ENCODE data around the gene EPS15. TPM values are rescaled to one million over a fixed set of nuclear protein-coding genes. Genes with fewer than 3 reads are reported as not detected.
"Not testable (repeated sequence)": the region's sequence is repeated elsewhere in the genome, so short reads cannot be mapped to it uniquely, and the experiment has no call there.

Gene EPS15
- total RNA-seq, 1 donor from 2014 or later: 64.5 TPM

GRCh38 chr1:51414811-51415210, 104.3 kb downstream of the EPS15 start:
- H3K4me3 ChIP-seq: no peak overlapping the region
- intact Hi-C loops (cut with micrococcal nuclease): no loop called here
- no peaks in the 10 kb centered on the region for H3K27me3 ChIP-seq (ENCODE audit: low read depth)
- no peak for DNase-seq
- H3K27ac ChIP-seq (replicated peaks): no peak overlapping the region
- peaks cover 5% of the 10 kb centered on the region for H3K36me3 ChIP-seq
- no peak for TF ChIP-seq CTCF (IDR thresholded peaks at IDR 0.05; ENCODE audit: borderline replicate concordance)
- H3K4me1 ChIP-seq: peaks cover 63% of the 10 kb centered on the region
- H3K9me3 ChIP-seq (replicated peaks): no peaks in the 10 kb centered on the region

GRCh38 chr1:51411820-51412219, 107.2 kb downstream of the EPS15 start:
- Histone ChIP-seq H3K4me1 (peaks cover 36% of the 10 kb centered on the region), H3K36me3 (peaks cover 32% of the 10 kb centered on the region)
- H3K27ac ChIP-seq (replicated peaks); H3K27me3 ChIP-seq (ENCODE audit: low read depth); H3K9me3 ChIP-seq (replicated peaks); DNase-seq; H3K4me3 ChIP-seq; intact Hi-C loops (cut with micrococcal nuclease): not testable (repeated sequence)

GRCh38 chr1:51410568-51411460, 108.3 kb downstream of the EPS15 start:
- no peak for DNase-seq
- peaks cover 42% of the 10 kb centered on the region for H3K36me3 ChIP-seq
- intact Hi-C loops (cut with micrococcal nuclease): no loop called here
- H3K4me1 ChIP-seq: peaks cover 26% of the 10 kb centered on the region
- no peaks in the 10 kb centered on the region for H3K27me3 ChIP-seq (ENCODE audit: low read depth)
- H3K4me3 ChIP-seq: no peak overlapping the region
- no peak for TF ChIP-seq CTCF (IDR thresholded peaks at IDR 0.05; ENCODE audit: borderline replicate concordance)
- no peaks in the 10 kb centered on the region for H3K9me3 ChIP-seq (replicated peaks)
- peak overlapping the region; percentile 59 for H3K27ac ChIP-seq (replicated peaks)

GRCh38 chr1:51409755-51410541, 109.1 kb downstream of the EPS15 start:
- Histone ChIP-seq H3K4me1 (peaks cover 19% of the 10 kb centered on the region), H3K36me3 (peaks cover 51% of the 10 kb centered on the region), H3K27ac (replicated peaks) (peak overlapping the region; percentile 59)
- H3K27me3 ChIP-seq (ENCODE audit: low read depth); H3K4me3 ChIP-seq; DNase-seq; intact Hi-C loops (cut with micrococcal nuclease); H3K9me3 ChIP-seq (replicated peaks): not testable (repeated sequence)

GRCh38 chr1:51392241-51392640, 126.8 kb downstream of the EPS15 start:
- no peak overlapping the region for H3K4me3 ChIP-seq
- H3K27ac ChIP-seq (replicated peaks): no peak overlapping the region
- no peak for DNase-seq
- H3K36me3 ChIP-seq: peaks cover 59% of the 10 kb centered on the region
- H3K27me3 ChIP-seq (ENCODE audit: low read depth): no peaks in the 10 kb centered on the region
- intact Hi-C loops (cut with micrococcal nuclease): no loop called here
- no peak for TF ChIP-seq CTCF (IDR thresholded peaks at IDR 0.05; ENCODE audit: borderline replicate concordance)
- H3K4me1 ChIP-seq: no peaks in the 10 kb centered on the region
- H3K9me3 ChIP-seq (replicated peaks): no peaks in the 10 kb centered on the region

GRCh38 chr1:51390641-51391040, 128.4 kb downstream of the EPS15 start:
- intact Hi-C loops (cut with micrococcal nuclease); DNase-seq: not testable (repeated sequence)

GRCh38 chr1:51387288-51387687, 131.8 kb downstream of the EPS15 start:
- Histone ChIP-seq H3K36me3 (peaks cover 44% of the 10 kb centered on the region), H3K9me3 (replicated peaks) (peaks cover 21% of the 10 kb centered on the region)
- DNase-seq; H3K4me3 ChIP-seq; H3K27ac ChIP-seq (replicated peaks); H3K4me1 ChIP-seq; intact Hi-C loops (cut with micrococcal nuclease); H3K27me3 ChIP-seq (ENCODE audit: low read depth): not testable (repeated sequence)

More at GRCh38 chr1:51390641-51391040, 128.4 kb downstream of the EPS15 start:
- not testable (repeated sequence) for H3K27me3 ChIP-seq (ENCODE audit: low read depth); H3K27ac ChIP-seq (replicated peaks); H3K9me3 ChIP-seq (replicated peaks); H3K4me3 ChIP-seq; H3K4me1 ChIP-seq
- peaks cover 49% of the 10 kb centered on the region for H3K36me3 ChIP-seq

GRCh38 chr1:51386259-51386658, 132.8 kb downstream of the EPS15 start:
- intact Hi-C loops (cut with micrococcal nuclease); H3K27me3 ChIP-seq (ENCODE audit: low read depth); H3K4me3 ChIP-seq; H3K4me1 ChIP-seq; DNase-seq; H3K27ac ChIP-seq (replicated peaks): not testable (repeated sequence)
- H3K9me3 ChIP-seq (replicated peaks): peaks cover 21% of the 10 kb centered on the region
- H3K36me3 ChIP-seq: peaks cover 33% of the 10 kb centered on the region
